HG03045 (cell line): ENCODE measurements around the gene ELAVL3.
"Not testable (repeated sequence)": the region's sequence is repeated elsewhere in the genome, so short reads cannot be mapped to it uniquely, and the experiment has no call there.

Experiments
- ATAC-seq: cut with Tn5 transposase; IDR thresholded peaks from one replicate; pipeline ENCODE4 v1.9.1; 2021; ENCODE audit warnings: mild to moderate bottlenecking, moderate library complexity; ENCODE audit not compliant: unreplicated experiment

The ELAVL3 gene

GRCh38 chr19:11486661-11487503, 6.0 kb upstream of the ELAVL3 start:
- ATAC-seq = no peak

GRCh38 chr19:11485245-11485837, 4.5 kb upstream of the ELAVL3 start:
- ATAC-seq = no peak

GRCh38 chr19:11483366-11484111, 2.7 kb upstream of the ELAVL3 start:
- ATAC-seq = no peak

- ATAC-seq = peak; percentile 59
These were observed 1.7 kb upstream of the ELAVL3 start for GRCh38 chr19:11482384-11483050.

GRCh38 chr19:11481534-11482383, 913 bp upstream of the ELAVL3 start:
- peak; percentile 52 for ATAC-seq

GRCh38 chr19:11479898-11480714, 740 bp downstream of the ELAVL3 start:
- no peak for ATAC-seq

GRCh38 chr19:11479090-11479897, 1.6 kb downstream of the ELAVL3 start:
- ATAC-seq = no peak

- ATAC-seq = no peak
These were observed 2.4 kb downstream of the ELAVL3 start for GRCh38 chr19:11478167-11479089.

GRCh38 chr19:11475861-11476260, 5.0 kb downstream of the ELAVL3 start:
- ATAC-seq = no peak

GRCh38 chr19:11475343-11475742, 5.5 kb downstream of the ELAVL3 start:
- ATAC-seq = not testable (repeated sequence)

- ATAC-seq = no peak
These were observed 7.1 kb downstream of the ELAVL3 start for GRCh38 chr19:11473725-11474124.

- not testable (repeated sequence) for ATAC-seq
These were observed 12.5 kb downstream of the ELAVL3 start for GRCh38 chr19:11468266-11468845.

GRCh38 chr19:11465600-11465999, 15.2 kb downstream of the ELAVL3 start:
- ATAC-seq = no peak

- ATAC-seq = no peak
These were observed 16.2 kb downstream of the ELAVL3 start for GRCh38 chr19:11464333-11465265.

GRCh38 chr19:11463391-11463790, 17.5 kb downstream of the ELAVL3 start:
- no peak for ATAC-seq

GRCh38 chr19:11461453-11461852, 19.4 kb downstream of the ELAVL3 start:
- no peak for ATAC-seq
